GM12865 (cell line): Measurements from ENCODE around the gene ARAP3.

ENCODE experiments used
- DNase-seq: peaks from one replicate; pipeline ENCODE4 v3.0.0; 2010; ENCODE audit warnings: low read depth
- H3K4me3 ChIP-seq: 2 replicates; pipeline ENCODE4 v1.5.1; 2011; ENCODE audit warnings: mild to moderate bottlenecking, low read depth, low read length, control low read depth
- CTCF ChIP-seq: IDR thresholded peaks from 2 replicates; pipeline ENCODE4 v1.5.1; 2011; ENCODE audit warnings: low read length, control low read depth, low read depth, inconsistent platforms; ENCODE audit not compliant: insufficient read depth; ENCODE audit errors: missing control alignments

The ARAP3 gene

DNA sequence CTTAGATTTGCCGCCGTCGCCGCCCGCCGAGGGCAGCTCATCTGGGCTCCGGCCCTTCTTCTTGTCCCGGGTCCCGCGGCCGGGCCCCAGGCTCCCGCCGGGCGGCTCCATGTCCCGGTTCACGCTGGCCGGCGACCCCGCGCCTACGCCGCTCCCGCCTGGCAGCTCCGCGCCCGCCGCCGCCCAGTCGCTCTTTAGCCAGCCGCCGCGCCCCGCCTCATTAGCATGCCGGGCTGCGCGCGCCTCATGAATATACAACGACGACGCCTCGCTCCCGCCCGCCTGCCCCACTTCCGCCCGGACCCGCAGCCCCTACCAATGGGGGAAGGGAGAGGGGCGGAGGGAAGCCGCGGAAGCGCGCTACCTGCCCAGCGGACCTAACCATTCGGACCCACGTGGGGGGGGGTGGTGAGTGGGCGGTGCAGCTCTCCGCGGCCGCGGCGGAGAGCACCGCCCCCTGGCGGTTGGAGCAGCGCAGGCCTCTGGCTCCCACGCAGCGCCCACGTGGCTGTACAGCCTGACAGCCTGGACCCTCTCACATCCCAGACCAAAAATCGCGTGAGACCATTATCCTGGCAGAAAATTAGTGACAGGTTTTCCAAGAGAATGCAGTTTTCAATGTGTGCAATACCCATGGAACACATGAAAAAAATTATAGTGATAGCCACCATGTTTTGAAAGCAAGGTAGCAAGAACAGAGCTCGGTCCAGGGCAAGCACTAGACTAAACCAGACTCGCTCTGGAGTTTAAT, 63.1 kb downstream of the ARAP3 start, which contains the start of gene DIAPH1:
Gene DIAPH1, minus strand, starts transcription at position 197 of the 751 bp plus-strand sequence. Its CDS starts 86 bp downstream, at position 111.
- peak; percentile 98 for TF ChIP-seq CTCF
- H3K4me3 ChIP-seq: peak within 1 kb of the TSS; percentile 63
- peak; percentile 99 for DNase-seq

- TF ChIP-seq CTCF: no peak
- peak overlapping the region; percentile 63 for H3K4me3 ChIP-seq
- peak; percentile 64 for DNase-seq
These were observed 63.8 kb downstream of the ARAP3 start for GRCh38 chr5:141618030-141618803.

DNA sequence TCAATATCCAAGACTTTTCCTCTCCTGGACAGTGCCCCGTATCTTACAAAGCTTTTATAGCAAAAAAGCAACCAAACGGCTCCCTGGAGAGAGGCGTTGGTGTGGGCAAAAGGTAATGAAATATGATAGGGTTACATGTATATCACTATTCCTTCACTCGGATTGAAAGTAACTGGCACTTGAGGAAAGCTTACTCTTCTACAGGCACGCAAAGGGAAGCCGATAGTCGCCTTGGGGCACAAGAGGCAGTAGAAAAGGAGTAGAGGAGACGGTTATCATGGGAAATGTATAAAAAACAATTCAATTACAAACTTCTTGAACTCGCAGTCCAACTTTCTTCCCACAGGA, 64.4 kb downstream of the ARAP3 start:
- peak overlapping the region; percentile 63 for H3K4me3 ChIP-seq
- no peak for TF ChIP-seq CTCF
- no peak for DNase-seq

GRCh38 chr5:141617128-141617527, 64.9 kb downstream of the ARAP3 start:
- DNase-seq: no peak
- peak overlapping the region; percentile 63 for H3K4me3 ChIP-seq
- TF ChIP-seq CTCF: no peak

DNA sequence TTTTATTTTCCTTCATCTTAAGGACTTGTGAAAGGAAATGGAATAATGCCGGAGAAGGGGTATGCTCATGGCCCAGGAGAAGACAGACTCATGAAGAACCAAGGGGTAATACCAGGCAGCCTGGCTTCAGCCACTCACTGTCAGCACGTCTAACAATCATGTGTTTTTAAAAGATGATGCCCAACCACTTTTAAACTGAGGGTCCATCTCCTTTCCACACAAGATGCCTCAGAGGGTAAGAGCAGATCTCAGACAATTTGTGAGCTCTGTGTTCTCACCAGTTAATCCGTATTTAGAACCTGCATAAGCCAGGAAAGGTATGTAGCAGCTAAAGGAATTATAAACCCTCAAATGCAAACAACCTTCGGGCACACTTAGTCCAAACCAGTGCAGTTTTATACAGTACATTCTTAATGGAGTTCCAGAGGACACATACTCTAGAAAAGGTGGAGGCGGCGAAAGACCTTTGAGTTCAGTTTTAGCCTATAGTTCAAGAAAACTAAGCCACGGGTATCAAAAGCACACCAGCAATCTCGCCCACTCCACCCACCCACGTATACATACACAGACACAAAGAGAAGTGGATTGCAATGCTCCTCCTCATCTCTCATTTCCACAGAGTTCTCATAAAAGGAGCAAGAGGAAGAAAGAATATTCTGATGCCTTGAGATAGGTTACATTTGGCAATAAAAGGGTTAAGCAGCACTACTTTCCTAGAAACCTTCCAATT, 65.9 kb downstream of the ARAP3 start:
- TF ChIP-seq CTCF: no peak
- H3K4me3 ChIP-seq: peak overlapping the region; percentile 63
- no peak for DNase-seq

GRCh38 chr5:141613344-141613743, 68.7 kb downstream of the ARAP3 start:
- H3K4me3 ChIP-seq: no peak overlapping the region
- TF ChIP-seq CTCF: no peak
- DNase-seq: no peak
